Measurements from ENCODE around the gene TMEM191B.
"Not testable (repeated sequence)": the region's sequence is repeated elsewhere in the genome, so short reads cannot be mapped to it uniquely, and the experiment has no call there.

- TF ChIP-seq CTCF (IDR thresholded peaks at IDR 0.05); POLR2AphosphoS5 (IDR thresholded peaks at IDR 0.05; ENCODE audit: low read depth, low read length); TCF7L2 (IDR thresholded peaks at IDR 0.05; ENCODE audit: low read depth, low read length): not testable (repeated sequence)
These were observed 6.0 kb downstream of the TMEM191B start for GRCh38 chr22:18533633-18534032.

Data from Panc1 (cell line).